ENCODE measurements around the gene REEP1.

DNA sequence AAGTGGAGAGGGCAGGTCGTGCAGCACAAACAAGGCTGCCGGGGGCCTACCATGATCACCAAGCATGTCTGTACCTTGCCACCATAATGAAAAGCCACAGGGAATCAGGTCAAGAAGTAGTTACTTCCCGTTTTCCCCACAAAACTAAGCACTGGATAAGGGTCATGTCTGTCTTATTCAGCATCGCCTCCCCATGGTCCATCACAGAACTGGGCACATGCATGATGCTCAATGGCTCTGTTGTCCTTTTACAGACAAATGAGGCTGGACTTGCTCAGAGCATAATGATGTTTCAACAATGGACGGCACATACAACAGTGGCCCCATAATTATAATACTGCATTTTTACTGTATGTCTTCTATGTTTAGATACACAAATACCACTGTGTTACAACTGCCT lies 27.5 kb downstream of the REEP1 start:
- TF ChIP-seq CTCF (conservative IDR thresholded peaks at IDR 0.05) (no peak), EZH2 (IDR thresholded peaks at IDR 0.05; ENCODE audit: low read depth) (no peak)

Data from PC-9 (cell line).